ENCODE measurements around the gene ACVR1B.
"Not testable (repeated sequence)": the region's sequence is repeated elsewhere in the genome, so short reads cannot be mapped to it uniquely, and the experiment has no call there.

ACVR1B gene

DNA sequence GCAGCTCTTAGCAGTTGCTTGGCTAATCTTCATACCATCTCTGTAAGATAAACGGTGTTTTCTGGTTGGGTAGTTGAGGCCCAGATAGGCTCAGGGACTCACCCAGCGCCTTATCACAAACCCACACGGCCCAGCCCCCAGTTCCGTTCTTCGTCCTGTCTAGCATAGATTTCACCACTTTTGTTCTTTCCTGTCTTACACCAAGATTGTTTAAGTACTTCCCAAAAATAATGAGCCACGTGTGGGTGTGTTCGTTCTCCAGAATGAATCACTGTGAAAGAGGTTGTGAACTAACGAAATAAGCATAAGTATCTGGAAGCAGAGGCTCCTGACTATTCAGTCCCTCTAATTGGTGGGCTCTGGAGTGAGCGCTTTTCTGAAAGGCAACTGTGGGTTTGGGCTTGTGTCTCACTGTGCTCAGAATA is 21.4 kb downstream of the ACVR1B start:
- H3K9me3 ChIP-seq (ENCODE audit: control insufficient read depth, insufficient read depth, low read depth, low read length) = no peaks in the 10 kb centered on the region
- no peak overlapping the region for H3K27ac ChIP-seq (ENCODE audit: low read depth, low read length)
- peaks cover 22% of the 10 kb centered on the region for H3K36me3 ChIP-seq (ENCODE audit: control insufficient read depth, insufficient read depth, low read length)
- peaks cover 35% of the 10 kb centered on the region for H3K4me1 ChIP-seq (ENCODE audit: control insufficient read depth, insufficient read depth, low read length)
- no peak overlapping the region for H3K9ac ChIP-seq (ENCODE audit: low read length)
- no peaks in the 10 kb centered on the region for H3K27me3 ChIP-seq (ENCODE audit: control insufficient read depth, insufficient read depth, low read length)
- H3K4me3 ChIP-seq (ENCODE audit: low read depth, low read length) = no peak overlapping the region

DNA sequence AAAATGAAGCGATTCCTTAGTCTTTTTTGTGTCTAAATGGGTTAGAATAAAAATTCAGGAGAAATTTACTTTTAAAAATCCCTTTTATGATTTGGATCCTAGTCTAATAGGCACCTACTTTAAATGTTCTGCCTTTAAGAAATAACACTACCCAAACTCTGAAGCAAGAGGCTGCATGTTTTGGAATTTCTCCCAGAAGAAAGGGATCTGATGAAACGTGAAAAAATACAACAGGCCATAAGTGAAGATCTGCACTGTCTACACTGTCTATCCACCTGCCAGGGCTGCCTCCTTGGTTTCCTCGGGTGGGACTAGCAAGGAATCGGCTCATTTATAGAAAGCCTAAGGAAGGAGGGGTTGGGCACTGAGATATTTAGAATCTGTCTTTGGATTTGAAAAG is 22.1 kb downstream of the ACVR1B start:
- Histone ChIP-seq H3K27ac (ENCODE audit: low read depth, low read length) (no peak overlapping the region), H3K27me3 (ENCODE audit: control insufficient read depth, insufficient read depth, low read length) (no peaks in the 10 kb centered on the region), H3K9ac (ENCODE audit: low read length) (no peak overlapping the region), H3K9me3 (ENCODE audit: control insufficient read depth, insufficient read depth, low read depth, low read length) (no peaks in the 10 kb centered on the region), H3K36me3 (ENCODE audit: control insufficient read depth, insufficient read depth, low read length) (peaks cover 25% of the 10 kb centered on the region), H3K4me3 (ENCODE audit: low read depth, low read length) (no peak overlapping the region), H3K4me1 (ENCODE audit: control insufficient read depth, insufficient read depth, low read length) (peaks cover 35% of the 10 kb centered on the region)

DNA sequence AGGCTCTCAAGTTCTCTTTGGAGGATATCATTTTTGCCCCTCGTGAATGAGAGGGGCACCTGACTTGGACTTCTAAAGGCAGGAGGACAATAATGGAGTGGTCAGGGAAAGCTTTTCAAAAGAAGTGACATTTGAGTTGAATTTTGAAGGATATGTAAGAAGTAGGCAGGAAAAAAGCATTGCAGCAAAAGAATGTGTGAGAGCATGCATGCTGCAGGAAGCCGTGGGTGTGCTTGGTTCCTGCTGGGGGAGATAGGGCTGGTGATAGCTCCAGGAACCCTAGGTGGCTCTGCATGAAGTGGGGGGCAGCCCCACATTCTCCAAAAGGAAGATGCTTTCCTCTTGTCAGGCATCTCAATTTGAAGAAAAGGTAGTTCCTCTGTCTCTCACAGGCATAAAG is 23.1 kb downstream of the ACVR1B start:
- no peaks in the 10 kb centered on the region for H3K9me3 ChIP-seq (ENCODE audit: control insufficient read depth, insufficient read depth, low read depth, low read length)
- no peak overlapping the region for H3K9ac ChIP-seq (ENCODE audit: low read length)
- H3K27me3 ChIP-seq (ENCODE audit: control insufficient read depth, insufficient read depth, low read length) = no peaks in the 10 kb centered on the region
- H3K36me3 ChIP-seq (ENCODE audit: control insufficient read depth, insufficient read depth, low read length) = peaks cover 25% of the 10 kb centered on the region
- H3K27ac ChIP-seq (ENCODE audit: low read depth, low read length) = no peak overlapping the region
- H3K4me1 ChIP-seq (ENCODE audit: control insufficient read depth, insufficient read depth, low read length) = peaks cover 35% of the 10 kb centered on the region
- no peak overlapping the region for H3K4me3 ChIP-seq (ENCODE audit: low read depth, low read length)

DNA sequence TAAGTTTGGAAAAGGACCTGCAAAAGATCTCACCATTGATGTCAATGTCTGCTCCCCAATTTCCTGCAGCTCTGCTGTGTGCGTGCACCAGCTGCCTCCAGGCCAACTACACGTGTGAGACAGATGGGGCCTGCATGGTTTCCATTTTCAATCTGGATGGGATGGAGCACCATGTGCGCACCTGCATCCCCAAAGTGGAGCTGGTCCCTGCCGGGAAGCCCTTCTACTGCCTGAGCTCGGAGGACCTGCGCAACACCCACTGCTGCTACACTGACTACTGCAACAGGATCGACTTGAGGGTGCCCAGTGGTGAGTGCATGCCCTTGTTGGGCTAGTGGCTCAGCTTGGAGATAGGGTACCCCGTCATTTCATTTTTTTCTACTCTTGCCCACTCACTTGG is 23.7 kb downstream of the ACVR1B start:
- H3K4me3 ChIP-seq (ENCODE audit: low read depth, low read length) = no peak overlapping the region
- no peak overlapping the region for H3K27ac ChIP-seq (ENCODE audit: low read depth, low read length)
- no peak overlapping the region for H3K9ac ChIP-seq (ENCODE audit: low read length)
- H3K4me1 ChIP-seq (ENCODE audit: control insufficient read depth, insufficient read depth, low read length) = peaks cover 35% of the 10 kb centered on the region
- H3K9me3 ChIP-seq (ENCODE audit: control insufficient read depth, insufficient read depth, low read depth, low read length) = no peaks in the 10 kb centered on the region
- no peaks in the 10 kb centered on the region for H3K27me3 ChIP-seq (ENCODE audit: control insufficient read depth, insufficient read depth, low read length)
- peaks cover 25% of the 10 kb centered on the region for H3K36me3 ChIP-seq (ENCODE audit: control insufficient read depth, insufficient read depth, low read length)

DNA sequence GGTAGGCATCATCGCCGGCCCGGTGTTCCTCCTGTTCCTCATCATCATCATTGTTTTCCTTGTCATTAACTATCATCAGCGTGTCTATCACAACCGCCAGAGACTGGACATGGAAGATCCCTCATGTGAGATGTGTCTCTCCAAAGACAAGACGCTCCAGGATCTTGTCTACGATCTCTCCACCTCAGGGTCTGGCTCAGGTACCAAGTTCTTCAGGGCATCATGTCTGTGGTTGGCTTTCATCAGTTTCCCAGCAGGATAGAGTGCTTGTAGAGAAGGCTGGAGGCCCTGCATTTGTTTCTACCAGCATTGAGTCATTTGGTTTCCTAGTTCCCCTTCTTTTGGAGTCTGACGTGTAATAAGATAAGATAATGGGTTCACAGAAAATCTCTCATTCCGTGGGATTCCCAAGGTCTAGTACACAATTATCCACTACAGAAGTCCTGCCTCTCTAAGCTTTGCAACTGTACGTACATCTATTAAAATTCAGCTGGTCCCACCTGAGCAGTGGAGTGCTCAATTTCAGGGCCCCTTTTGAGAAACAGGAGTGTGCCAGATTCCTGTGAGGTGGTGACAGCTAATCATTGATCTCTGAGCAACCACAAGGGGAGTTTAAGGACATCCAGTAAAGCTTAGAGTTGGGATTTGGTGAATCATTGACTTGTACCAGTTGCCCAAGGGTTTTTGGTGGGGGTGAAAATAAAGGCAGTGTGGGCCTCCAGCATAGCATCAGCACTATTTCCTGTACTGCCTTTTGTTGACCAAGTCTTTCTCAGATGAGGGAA is 25.1 kb downstream of the ACVR1B start:
- Histone ChIP-seq H3K9me3 (ENCODE audit: control insufficient read depth, insufficient read depth, low read depth, low read length) (no peaks in the 10 kb centered on the region), H3K4me1 (ENCODE audit: control insufficient read depth, insufficient read depth, low read length) (peaks cover 24% of the 10 kb centered on the region; the same call in 1 of the 2 replicates), H3K27ac (ENCODE audit: low read depth, low read length) (no peak overlapping the region), H3K9ac (ENCODE audit: low read length) (no peak overlapping the region), H3K27me3 (ENCODE audit: control insufficient read depth, insufficient read depth, low read length) (no peaks in the 10 kb centered on the region), H3K4me3 (ENCODE audit: low read depth, low read length) (no peak overlapping the region), H3K36me3 (ENCODE audit: control insufficient read depth, insufficient read depth, low read length) (peaks cover 36% of the 10 kb centered on the region)

DNA sequence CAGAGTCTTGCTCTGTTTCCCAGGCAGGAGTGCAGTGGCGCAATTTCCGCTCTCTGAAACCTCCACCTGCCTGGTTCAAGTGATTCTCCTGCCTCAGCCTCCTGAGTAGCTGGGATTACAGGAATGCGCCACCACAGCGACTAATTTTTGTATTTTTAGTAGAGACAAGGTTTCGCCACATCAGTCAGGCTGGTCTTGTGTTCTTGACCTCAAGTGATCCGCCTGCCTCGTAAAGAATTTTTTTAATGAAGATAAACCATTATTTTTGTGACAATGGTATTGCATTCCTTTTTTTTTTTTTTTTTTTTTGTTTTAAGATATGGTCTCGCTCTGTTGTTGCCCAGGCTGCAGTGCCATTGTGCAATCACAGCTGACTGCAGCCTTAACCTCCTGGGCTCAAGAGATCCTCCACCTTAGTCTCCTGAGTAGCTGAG is 25.8 kb downstream of the ACVR1B start:
- no peaks in the 10 kb centered on the region for H3K9me3 ChIP-seq (ENCODE audit: control insufficient read depth, insufficient read depth, low read depth, low read length)
- peaks cover 42% of the 10 kb centered on the region for H3K36me3 ChIP-seq (ENCODE audit: control insufficient read depth, insufficient read depth, low read length)
- H3K9ac ChIP-seq (ENCODE audit: low read length) = no peak overlapping the region
- H3K27me3 ChIP-seq (ENCODE audit: control insufficient read depth, insufficient read depth, low read length) = no peaks in the 10 kb centered on the region
- no peak overlapping the region for H3K4me3 ChIP-seq (ENCODE audit: low read depth, low read length)
- H3K27ac ChIP-seq (ENCODE audit: low read depth, low read length) = no peak overlapping the region
- peaks cover 23% of the 10 kb centered on the region; the same call in 1 of the 2 replicates for H3K4me1 ChIP-seq (ENCODE audit: control insufficient read depth, insufficient read depth, low read length)

DNA sequence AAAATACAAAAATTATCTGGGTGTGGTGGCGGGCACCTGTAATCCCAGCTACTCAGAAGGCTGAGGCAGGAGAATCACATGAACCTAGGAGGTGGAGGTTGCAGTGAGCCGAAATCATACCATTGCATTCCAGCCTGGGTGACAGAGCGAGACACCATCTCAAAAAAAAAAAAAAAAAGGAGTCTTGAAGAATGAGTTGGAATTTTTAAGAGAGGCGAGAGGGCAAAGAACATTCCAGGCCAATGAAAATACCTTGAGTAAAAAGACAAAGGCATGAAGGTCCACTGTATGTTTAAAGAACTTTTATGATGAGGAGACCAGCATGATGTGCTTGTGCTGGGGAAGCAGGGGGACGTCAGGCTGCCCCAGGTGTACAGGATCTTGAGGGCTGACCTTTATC is 27.8 kb downstream of the ACVR1B start:
- not testable (repeated sequence) for H3K9me3 ChIP-seq (ENCODE audit: control insufficient read depth, insufficient read depth, low read depth, low read length); H3K4me3 ChIP-seq (ENCODE audit: low read depth, low read length); H3K27me3 ChIP-seq (ENCODE audit: control insufficient read depth, insufficient read depth, low read length); H3K4me1 ChIP-seq (ENCODE audit: control insufficient read depth, insufficient read depth, low read length); H3K27ac ChIP-seq (ENCODE audit: low read depth, low read length); H3K9ac ChIP-seq (ENCODE audit: low read length)
- peaks cover 60% of the 10 kb centered on the region for H3K36me3 ChIP-seq (ENCODE audit: control insufficient read depth, insufficient read depth, low read length)

DNA sequence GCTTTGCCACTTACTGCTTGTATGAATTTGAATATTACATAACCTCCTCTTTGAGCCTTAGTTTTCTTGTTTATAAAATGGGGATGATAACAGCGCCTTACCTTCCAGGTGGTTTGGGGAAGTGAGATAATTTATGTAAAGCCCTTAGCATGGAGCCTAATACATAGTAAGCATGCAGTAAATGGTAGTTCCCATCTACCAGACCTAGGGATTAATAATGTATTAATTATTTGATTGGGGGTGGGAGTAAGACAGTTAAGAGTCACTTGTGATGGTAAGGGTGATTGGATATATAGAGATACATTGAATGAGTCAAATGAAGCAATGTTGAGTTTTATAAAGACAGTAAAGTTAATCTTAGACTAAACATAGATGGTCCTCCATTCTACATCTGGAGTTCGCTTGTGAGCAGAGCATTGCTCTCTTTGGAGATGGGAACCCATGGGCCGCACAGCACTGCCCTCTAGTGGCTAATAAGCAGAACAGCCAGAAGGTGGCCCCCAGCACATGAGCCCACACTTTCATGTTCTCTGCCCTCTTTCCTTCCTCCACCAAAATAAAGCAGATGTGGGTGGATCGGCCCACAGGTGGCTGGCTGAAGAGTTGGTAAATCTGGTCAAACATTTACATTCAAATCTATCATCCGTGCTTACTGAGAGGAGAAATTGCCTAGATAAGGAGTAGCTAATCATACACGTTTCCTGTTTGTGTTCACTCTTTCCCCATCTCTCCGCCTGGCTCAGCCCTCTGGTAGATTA is 28.7 kb downstream of the ACVR1B start:
- Histone ChIP-seq H3K27me3 (ENCODE audit: control insufficient read depth, insufficient read depth, low read length) (no peaks in the 10 kb centered on the region), H3K9me3 (ENCODE audit: control insufficient read depth, insufficient read depth, low read depth, low read length) (no peaks in the 10 kb centered on the region), H3K4me3 (ENCODE audit: low read depth, low read length) (no peak overlapping the region), H3K4me1 (ENCODE audit: control insufficient read depth, insufficient read depth, low read length) (no peaks in the 10 kb centered on the region; the same call in 1 of the 2 replicates), H3K36me3 (ENCODE audit: control insufficient read depth, insufficient read depth, low read length) (peaks cover 68% of the 10 kb centered on the region), H3K27ac (ENCODE audit: low read depth, low read length) (no peak overlapping the region), H3K9ac (ENCODE audit: low read length) (no peak overlapping the region)

DNA sequence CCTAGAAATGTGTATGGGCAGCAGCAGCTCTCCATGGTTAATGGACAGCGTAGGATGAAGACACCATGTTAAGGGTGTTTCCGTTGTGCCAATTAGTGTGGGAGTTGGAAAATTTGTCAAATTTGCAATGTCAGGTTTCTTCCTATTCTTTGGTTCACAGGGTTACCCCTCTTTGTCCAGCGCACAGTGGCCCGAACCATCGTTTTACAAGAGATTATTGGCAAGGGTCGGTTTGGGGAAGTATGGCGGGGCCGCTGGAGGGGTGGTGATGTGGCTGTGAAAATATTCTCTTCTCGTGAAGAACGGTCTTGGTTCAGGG is 29.3 kb downstream of the ACVR1B start:
- Histone ChIP-seq H3K9me3 (ENCODE audit: control insufficient read depth, insufficient read depth, low read depth, low read length) (no peaks in the 10 kb centered on the region), H3K4me1 (ENCODE audit: control insufficient read depth, insufficient read depth, low read length) (no peaks in the 10 kb centered on the region; the same call in 1 of the 2 replicates), H3K9ac (ENCODE audit: low read length) (no peak overlapping the region), H3K27me3 (ENCODE audit: control insufficient read depth, insufficient read depth, low read length) (no peaks in the 10 kb centered on the region), H3K4me3 (ENCODE audit: low read depth, low read length) (no peak overlapping the region), H3K27ac (ENCODE audit: low read depth, low read length) (no peak overlapping the region), H3K36me3 (ENCODE audit: control insufficient read depth, insufficient read depth, low read length) (peaks cover 68% of the 10 kb centered on the region)

DNA sequence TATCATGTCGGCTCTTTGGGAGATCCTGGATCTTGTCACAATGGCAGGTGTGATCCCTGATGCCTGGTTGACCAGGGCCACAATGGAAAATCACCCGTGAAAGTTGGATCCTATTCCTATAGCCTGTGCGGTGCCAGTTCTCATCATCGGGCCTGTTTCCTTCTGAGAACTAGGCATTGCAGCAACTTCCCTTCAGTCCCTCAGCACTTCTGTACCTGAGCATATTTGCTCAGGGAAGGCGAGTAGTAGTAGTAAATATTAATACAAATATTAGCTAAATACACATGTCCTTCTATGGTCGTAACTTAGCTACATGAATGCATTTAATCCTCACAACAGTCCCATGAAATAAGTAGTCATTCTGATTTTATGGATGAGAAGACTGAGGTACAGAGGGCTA is 33.2 kb downstream of the ACVR1B start:
- Histone ChIP-seq H3K4me1 (ENCODE audit: control insufficient read depth, insufficient read depth, low read length) (no peaks in the 10 kb centered on the region), H3K9me3 (ENCODE audit: control insufficient read depth, insufficient read depth, low read depth, low read length) (no peaks in the 10 kb centered on the region), H3K27me3 (ENCODE audit: control insufficient read depth, insufficient read depth, low read length) (no peaks in the 10 kb centered on the region), H3K27ac (ENCODE audit: low read depth, low read length) (no peak overlapping the region), H3K9ac (ENCODE audit: low read length) (no peak overlapping the region), H3K36me3 (ENCODE audit: control insufficient read depth, insufficient read depth, low read length) (peaks cover 55% of the 10 kb centered on the region), H3K4me3 (ENCODE audit: low read depth, low read length) (no peak overlapping the region)

DNA sequence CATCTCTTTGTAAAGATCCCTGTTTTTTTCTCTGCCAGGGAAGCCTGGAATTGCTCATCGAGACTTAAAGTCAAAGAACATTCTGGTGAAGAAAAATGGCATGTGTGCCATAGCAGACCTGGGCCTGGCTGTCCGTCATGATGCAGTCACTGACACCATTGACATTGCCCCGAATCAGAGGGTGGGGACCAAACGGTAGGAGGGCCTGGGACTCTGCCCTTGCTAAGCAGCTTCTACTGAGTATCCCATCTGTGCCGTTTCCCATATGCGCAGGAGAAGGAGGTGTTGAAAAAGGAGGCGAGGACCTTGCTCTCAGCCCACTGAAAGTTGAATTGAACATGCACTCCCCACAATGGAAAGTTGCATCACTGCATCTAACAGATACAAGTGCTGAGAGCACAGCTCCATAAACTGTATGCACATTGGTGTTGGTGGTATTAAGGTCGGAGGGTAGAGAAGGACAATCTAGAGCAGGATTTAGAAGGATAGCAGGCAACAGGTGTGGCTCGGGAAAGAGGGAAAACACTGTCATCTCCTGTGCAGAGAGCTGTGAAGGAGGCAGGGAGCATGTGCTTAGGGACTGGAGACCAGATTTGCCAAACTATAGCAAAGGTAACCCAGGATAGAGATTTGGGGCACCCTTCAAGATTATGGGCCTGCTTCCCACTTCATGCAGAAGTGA is 33.8 kb downstream of the ACVR1B start:
- peaks cover 55% of the 10 kb centered on the region for H3K36me3 ChIP-seq (ENCODE audit: control insufficient read depth, insufficient read depth, low read length)
- no peak overlapping the region for H3K9ac ChIP-seq (ENCODE audit: low read length)
- H3K4me3 ChIP-seq (ENCODE audit: low read depth, low read length) = no peak overlapping the region
- H3K4me1 ChIP-seq (ENCODE audit: control insufficient read depth, insufficient read depth, low read length) = no peaks in the 10 kb centered on the region
- no peaks in the 10 kb centered on the region for H3K9me3 ChIP-seq (ENCODE audit: control insufficient read depth, insufficient read depth, low read depth, low read length)
- no peak overlapping the region for H3K27ac ChIP-seq (ENCODE audit: low read depth, low read length)
- H3K27me3 ChIP-seq (ENCODE audit: control insufficient read depth, insufficient read depth, low read length) = no peaks in the 10 kb centered on the region

Data from HUES6 (cell line).